HG02588 (cell line): ENCODE results near the gene LY6G5C.

Experiments
- ATAC-seq: cut with Tn5 transposase; IDR thresholded peaks from one replicate; pipeline ENCODE4 v1.9.1; 2021; ENCODE audit warnings: mild to moderate bottlenecking, moderate library complexity; ENCODE audit not compliant: unreplicated experiment

The LY6G5C gene

DNA sequence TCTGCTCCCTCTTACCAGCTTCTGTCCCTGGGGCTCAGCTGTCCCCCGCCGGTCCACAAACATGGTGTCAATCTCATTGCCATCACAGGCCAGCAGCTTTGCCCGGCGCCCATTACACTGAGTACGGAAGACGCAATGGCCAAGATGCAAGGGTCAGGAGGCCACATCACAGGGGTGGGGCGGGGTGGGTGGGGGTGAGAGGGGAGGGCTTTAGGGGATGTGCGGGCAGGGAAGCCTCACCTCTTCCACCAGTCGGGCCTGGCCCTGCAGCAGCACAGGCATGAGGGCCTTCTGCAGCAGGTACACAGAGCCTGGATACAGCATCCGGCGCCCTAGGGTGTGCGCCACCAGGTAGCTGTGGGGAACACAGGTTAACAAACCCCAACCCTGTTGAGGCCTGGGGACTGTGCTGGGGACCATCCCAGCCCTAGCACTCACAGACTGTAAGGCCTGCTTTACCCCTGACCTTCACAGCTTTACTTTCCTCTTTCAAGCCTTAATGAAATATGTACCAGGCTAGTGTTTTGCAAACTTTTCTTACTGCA, 10.8 kb upstream of the LY6G5C start:
- ATAC-seq = no peak

DNA sequence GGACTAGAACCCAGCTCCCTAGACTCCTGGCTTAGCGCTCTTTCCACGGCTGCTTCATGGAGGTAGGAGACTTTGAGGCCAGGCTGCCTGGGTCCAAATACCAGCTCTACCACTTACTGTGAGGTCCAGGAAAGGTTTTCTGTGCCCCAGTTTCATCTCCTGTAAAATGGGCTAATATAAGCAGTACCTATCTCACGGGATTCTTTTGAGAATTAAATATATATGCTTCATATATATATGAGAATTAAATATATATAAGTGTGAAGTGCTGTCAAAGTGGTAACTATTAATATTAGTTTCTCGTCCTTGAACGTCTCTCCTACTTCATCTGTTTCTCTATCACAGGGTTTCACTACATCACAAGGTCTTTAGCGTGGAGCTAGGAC, 10.2 kb upstream of the LY6G5C start:
- ATAC-seq = no peak

DNA sequence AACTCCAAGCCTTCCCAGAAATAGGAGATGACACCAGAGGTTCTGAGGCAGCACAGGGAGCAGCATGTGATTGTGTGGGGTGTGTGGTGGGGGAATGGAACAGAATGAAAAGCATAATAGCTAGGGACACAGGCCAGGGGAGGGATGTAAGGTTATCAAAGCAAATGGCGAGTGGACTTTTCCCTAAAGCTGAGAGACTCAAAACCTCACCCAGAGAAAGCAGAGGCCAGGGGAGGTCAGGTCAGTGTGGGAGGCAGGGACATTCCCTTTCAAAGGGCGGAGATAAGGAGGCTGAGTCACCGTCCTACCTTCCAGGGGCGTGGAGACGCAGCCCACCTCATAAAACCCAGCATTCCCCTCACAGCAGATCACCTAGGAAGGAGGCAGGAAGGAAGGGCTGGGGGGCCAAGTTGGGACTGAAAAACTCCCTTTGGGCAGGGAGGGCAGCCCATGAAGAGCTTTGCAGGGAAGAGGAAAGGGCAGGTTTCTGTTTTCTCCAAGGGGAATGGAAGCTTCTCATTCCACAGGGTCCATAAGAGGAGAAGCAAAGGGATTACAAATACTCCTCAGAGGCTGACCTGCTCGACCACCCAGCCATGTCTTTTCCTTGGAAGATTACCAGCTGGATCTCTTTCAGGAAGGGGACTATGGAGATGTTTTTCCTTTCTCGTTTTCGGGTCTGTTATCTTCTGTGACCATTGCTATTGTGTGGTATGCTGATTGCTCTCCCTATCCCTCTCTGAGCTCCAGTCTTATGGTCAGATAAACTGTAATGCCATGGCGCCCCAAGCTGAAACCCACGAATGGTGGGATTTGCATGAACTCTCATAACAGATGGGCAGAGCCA, 9.6 kb upstream of the LY6G5C start:
- ATAC-seq = no peak

DNA sequence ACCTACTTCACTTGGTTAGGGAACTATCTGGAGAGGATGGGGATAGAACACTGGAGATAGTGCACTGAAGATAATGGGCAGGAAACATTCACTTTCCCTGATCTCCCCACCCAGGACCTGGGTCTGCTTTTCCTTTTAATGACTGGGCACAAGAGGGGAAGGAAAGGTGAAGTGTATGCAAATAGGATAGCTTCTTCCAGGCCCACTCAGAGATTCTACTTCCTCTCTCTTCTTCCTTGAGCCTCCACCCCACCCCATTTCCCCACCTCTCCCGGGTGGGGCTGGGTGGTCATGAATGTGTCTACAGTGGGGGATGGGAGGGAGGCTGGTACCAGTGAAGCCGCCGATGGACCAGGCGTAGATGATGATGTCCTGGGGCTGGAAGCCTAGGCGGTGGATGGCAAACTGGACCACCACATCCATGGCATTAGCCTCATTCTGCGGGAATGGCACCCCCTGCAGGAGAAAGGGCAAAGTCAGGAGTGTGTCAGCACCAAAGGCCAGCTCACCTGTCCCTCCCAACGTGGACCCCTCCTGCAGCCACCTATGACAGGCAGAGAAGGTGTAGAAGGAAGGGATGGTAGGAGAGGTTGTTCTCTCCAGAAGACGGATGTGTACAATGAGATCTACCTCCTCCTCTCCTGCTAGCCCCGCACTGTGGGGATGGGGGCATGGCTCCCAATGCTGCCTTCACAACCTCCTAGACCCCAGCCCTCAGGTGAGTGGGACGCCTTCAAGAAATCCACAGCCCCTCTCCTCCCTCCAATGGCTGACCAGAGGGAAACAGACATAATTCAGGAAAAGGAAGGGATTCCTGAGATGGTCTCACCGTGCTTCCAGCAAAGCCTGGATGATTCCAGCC, 8.6 kb upstream of the LY6G5C start:
- ATAC-seq = no peak

DNA sequence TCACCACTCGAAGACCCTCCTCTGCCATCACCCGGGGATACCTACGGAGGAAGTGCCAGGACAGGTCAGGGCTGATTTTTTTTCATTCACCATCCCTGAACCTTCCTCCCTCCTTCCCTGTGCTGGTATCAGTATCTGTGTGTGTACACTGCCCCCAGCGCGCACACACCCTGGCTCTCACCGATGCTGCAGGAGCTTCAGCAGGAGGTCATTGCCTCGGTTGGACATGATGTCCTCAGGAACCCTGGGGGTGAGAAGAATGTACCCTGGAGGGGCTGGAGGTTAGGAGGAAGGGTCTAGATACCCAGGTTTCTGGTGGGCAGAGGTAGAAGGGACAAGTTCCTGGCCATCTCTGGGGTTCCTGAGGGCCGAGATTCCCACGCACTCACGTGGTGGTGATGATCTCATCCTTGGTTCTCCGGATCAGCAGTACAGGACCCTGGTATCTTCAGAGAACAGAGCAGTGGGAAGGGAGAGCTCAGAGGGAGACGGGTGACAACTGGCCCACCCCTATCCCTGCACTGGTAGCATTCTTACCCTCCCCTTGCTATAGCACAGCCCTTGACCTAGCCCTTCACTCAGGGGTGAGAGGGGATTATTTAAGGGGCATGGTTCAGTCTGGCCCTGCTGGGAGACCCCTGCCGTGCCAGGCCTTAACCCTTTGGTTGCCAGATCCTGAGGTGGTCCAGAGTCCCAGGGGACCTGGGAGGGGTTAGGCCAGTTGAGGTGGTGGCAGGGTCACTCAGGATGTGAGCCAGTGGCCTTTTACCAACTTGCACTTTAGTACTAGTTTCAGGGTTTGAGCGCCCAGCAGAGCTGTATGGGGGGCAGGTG, 7.2 kb upstream of the LY6G5C start:
- ATAC-seq = no peak

DNA sequence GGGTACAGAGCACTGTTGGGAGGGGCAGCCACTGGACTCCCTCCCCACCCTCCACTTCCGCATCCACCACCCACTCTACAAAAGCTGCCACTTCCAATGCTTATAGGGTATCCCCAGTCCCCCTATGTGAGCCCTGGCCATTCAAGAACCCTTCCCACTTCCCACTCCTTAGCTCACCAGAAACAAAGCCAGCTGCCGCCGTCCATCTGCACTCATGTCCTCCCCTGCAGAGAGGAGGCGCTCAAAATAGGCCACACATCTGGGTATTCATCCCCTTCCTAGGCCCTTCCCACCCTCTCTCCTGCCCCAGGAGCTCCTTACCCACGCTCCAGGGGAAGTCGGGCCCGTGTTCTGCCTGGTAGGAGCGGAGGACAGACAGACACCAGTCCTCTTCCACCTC, 6.5 kb upstream of the LY6G5C start:
- ATAC-seq = no peak

DNA sequence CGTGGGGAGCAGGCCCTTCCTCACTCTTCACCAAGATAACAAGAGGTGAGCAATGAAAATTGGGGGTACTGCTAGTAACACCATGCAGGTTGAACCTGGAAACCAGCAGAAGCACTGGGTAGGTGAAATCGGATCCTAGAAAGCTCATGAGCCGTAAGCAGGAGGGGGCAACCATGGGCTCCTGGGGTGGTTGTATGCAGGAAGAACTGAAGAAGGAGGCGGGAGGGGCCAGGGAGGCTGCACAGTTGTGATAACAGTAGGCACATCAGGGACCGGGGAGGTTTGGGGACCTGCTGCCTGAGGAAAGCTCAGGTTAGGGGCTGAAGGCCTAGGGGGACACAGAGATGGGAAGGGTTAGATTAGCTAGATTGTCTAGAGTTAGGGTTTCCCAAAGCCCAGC, 5.6 kb upstream of the LY6G5C start:
- ATAC-seq = no peak

DNA sequence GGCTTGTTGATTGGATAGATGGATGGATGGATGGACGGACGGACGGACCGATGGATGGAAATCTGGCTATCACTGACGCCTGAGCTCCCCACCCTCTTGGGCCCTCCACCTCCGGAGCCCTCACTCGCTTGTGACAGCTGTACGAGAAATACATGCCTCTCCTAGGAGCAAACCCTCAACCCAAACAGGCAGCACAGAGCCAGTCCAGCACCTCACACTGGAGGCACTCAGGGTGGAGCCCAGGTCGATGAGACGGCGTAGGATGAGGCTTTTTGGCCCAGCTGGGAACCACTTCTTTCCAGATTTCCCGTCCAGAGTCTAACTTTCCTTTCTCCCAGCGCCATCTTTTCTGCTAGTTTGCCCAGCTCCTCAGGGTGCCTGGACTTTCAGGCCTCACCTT, 2.7 kb upstream of the LY6G5C start:
- ATAC-seq = no peak

DNA sequence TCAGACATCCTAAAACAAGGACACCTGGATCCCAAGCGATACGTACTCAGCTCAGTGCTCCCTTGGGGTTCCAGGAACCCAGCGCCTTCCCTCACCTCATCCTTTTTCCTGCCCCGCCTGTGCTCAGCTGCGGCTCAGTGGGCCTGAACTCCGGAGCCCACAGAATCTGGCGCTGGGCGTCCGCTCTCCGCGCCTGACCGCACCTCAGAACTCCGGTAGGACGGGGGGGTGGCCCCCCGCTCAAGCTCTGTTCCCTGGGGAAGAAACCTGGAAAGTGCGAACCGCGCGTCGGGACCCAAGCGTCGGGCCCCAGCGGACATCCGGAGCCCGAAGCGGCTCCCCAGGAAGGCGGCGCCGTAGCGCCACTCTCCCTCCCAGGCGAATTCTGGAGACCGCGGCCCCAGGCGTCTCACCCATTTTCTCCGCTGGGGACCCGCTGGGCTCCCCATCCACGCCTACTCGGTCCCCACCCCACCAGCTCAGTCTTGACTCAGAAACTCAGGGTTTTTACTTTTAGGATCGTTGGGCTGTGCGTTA, 336 bp upstream of the LY6G5C start:
- ATAC-seq = no peak

DNA sequence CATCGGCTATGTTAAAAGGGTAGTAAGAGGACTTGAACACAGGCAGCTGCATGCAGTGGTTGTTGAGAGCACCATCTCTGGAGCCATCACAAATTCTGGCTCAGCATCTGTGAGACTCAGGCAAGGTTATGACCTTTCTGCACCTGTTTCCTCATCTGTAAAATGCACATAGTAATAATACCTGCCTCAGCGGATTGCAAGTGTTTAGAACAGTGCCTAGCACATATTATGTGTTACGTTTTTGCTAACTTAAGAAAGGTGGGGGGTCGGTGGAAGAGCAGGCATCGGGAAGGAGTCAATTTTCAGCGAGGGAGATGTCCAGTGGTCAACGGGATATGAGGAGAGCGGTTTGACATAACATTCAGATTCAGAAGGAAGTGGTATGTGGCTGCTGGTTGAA, 2.9 kb downstream of the LY6G5C start:
- ATAC-seq = no peak

DNA sequence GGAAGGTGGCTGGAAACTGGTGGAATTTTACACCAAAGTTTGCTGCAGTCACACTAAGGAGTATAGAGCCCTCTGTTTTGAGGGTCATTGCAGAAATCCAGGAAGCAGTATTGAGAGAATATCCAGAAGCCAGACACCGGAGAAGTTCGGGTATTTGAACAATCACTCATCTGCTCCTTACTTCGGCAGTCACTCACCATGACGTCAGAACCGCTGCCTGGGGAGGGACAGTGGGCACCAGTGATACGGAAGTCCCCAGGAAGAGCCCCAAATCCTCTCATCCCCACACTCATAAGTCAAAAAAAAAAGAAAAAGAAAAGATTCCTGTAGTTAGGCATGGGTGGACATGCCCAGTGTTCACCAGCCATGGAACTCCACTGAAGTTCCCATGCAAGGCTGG, 4.0 kb downstream of the LY6G5C start:
- no peak for ATAC-seq

DNA sequence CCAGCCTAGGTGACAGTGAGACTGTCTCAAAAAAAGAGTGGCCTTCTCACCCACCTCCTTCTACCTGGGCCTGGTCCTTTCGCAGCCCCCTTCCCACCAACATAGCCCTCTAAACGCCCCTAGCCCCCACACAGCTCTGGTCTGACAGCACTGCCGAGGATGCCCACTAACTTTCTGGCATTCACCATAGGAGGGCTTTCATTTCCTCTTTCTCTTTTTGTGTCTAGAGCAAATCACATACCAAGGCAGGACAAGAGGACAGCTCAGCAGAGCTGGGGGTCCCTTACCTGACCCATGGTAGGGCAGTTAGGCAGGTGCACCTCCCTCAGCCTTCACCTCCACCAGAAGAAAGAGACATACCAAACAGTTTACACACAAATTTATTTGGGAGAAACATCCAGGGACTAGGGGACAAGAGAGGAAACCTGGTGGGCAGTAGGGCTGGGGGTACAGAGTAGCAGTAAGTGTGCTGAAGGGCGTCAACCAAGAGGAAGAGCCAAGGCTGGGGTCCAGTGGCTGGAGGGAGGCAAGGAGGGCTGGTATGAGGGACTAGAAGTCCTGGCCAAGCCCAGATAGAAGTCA, 4.5 kb downstream of the LY6G5C start:
- no peak for ATAC-seq

DNA sequence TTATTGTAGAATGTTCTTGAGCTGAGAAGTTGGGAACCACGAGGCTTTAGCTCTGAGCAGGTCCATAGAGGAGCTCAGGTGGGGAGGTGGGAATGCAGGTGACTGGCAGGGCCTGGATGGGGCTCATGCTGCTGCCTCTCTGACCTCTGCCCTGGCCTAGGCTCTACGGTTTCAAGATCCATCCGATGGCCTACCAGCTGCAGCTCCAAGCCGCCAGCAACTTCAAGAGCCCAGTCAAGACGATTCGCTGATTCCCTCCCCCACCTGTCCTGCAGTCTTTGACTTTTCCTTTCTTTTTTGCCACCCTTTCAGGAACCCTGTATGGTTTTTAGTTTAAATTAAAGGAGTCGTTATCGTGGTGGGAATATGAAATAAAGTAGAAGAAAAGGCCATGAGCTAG, 11.2 kb downstream of the LY6G5C start, which contains the start of gene LY6G5B:
Gene LY6G5B (plus strand): TSS at position 301 of the 400 bp plus-strand sequence. CDS start 975 bp downstream, outside the sequence.
- ATAC-seq = no peak

DNA sequence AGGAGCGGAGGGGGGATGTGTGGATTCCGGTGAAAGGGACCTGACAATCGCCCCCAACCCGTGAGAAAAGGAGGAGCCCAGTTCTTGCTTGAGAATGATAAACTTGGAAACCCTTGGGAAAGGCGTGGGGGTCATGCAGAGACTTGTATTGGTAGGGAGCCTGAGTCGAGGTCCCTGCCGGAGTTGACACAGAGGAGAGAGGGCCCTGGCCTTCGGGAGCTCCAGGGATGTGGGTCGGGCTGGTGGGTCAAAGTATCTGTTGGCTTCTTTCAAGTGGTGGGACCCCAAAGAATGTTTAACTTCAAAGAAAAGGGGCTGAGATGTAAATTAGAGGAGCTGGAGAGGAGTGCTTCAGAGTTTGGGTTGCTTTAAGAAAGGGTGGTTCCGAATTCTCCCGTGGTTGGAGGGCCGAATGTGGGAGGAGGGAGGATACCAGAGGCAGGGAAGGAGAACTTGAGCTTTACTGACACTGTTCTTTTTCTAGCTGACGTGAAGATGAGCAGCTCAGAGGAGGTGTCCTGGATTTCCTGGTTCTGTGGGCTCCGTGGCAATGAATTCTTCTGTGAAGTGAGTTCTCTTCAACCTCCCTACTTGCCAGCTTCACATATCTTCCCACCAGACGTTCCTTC, 14.4 kb downstream of the LY6G5C start:
- ATAC-seq = no peak

DNA sequence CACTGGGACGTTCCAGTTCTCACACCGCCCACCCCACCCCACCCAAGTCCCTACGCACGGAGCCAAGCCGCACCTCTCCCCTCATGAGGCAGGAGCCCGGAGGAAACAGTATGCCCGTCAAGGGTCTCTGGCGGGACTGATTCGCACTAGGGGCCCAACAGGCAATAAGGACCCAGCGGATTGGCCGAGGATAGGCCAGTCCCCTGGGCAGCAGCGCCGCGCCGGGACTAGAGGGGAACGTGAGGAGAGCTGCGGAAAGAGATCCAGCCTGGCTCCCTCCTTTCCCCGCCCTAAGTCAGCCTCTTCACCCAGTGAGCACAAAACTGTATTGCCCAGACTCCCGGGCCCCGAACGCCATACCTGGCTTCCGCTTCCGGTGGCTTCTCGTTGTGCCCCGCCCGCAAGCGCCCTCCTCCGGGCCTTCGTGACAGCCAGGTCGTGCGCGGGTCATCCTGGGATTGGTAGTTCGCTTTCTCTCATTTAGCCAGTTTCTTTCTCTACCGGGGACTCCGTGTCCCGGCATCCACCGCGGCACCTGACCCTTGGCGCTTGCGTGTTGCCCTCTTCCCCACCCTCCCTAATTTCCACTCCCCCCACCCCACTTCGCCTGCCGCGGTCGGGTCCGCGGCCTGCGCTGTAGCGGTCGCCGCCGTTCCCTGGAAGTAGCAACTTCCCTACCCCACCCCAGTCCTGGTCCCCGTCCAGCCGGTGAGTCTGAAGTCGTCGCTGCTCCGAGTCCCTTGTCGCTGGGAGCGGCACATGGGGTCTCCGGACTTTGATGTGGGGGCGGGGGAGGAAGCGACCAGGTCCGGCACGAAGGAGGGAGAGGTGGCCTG, 15.1 kb downstream of the LY6G5C start, which contains the start of gene CSNK2B:
Gene CSNK2B (plus strand): TSS at position 580 of the 836 bp plus-strand sequence. CDS start 752 bp downstream, outside the sequence.
- ATAC-seq = peak; percentile 67

DNA sequence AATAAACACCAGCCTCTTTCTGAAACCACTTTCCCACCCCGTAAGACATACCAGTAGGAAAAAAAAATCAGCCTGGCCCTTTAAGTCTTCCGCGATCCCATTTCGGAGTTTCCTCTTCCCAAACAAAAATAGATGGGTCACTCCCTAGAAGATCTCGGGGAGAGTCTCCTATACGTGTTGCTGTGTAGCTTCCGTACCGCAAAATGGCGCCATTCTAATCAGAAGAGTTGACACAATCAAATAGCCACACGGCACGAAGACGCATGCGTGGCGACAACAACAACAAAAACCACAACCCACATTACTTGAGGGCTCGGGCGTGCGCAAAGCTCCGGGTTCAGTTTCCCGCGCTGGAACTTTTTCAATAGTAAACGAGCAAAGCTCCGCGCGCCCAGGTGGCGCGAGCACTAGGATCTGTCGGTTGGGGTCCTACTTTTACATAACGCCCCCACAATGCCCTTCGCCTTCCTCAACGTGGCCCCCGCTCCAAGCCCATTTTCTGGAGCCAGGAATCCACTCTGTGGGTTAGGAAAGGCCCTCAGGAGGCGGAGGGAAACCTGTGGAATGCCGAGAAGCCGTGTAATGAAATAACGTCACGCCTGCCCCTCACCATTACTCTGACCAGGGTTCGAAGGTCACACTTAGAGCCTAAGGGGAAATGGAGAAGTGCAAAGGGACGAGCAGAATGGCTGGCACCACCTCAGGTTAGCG, 15.9 kb downstream of the LY6G5C start, which contains the start of gene GPANK1:
Gene GPANK1 (minus strand): TSS at position 208 of the 711 bp plus-strand sequence. CDS start 519 bp downstream, outside the sequence.
- peak; percentile 26 for ATAC-seq

DNA sequence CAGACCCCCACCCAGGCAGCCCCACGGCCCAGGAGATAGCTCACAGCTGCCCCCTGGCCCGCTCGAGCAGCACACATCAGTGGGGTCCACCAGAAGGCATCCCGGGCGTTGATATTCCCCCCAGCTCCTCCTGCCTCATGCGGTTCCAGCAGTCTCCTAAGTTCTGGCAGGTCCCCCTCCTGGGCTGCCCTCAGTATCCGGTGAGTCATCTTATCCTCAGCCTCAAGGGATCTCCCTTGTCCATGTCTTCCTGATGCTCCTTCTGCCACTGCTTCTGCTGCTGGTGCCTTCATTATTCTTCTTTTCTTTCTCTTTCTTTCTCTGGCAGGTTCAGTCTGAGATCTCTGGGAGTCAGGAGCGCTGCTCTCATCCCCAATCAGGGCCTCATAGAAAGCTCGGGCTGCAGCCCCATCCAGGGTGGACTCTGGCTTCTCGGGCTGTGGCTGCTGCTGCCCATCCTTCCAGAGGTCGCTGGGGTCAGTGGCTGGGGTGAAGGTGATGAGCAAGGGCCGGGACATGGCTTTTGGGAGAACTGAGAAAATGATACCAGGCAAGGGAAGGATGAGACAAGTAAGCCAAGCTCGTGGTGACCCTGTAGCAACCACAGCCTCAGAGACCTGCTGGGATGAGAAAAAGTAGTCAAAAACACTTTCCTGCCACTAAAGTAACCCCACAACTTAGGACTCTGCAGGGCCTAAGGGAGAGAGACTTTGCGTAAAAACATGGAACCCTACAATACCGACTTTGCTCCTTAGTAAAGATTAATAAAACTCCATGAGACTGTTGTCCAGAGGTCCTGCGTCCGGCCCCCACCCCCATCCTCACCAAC, 16.7 kb downstream of the LY6G5C start:
- ATAC-seq = no peak
